Effector CD4-positive, alpha-beta T cell (primary cell): ENCODE measurements around the gene INTS6L.
"Not testable (repeated sequence)": the region's sequence is repeated elsewhere in the genome, so short reads cannot be mapped to it uniquely, and the experiment has no call there.

ENCODE experiments used
- DNase-seq: peaks from one replicate; pipeline ENCODE4 v3.0.0-alpha.2; 2020

Gene INTS6L

DNA sequence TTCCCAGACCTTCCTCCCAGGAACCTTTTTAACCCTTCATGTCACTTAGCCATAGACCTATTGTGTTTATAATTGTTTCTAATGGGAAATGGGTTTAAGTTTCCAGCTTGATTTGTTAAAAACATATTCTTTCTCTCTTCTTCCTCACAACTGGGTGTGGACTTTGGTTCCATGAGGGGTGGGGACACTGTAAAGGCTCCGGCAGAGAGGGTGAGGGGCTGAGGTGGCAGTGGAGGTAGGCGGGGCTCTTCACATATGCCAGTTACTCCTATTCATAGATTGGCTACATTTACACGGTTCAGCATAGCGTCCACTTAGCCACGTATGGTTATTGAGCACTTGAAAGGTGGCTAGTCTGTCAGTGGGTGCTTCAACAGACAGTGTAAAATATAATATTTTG, 7.8 kb downstream of the INTS6L start:
- no peak for DNase-seq

DNA sequence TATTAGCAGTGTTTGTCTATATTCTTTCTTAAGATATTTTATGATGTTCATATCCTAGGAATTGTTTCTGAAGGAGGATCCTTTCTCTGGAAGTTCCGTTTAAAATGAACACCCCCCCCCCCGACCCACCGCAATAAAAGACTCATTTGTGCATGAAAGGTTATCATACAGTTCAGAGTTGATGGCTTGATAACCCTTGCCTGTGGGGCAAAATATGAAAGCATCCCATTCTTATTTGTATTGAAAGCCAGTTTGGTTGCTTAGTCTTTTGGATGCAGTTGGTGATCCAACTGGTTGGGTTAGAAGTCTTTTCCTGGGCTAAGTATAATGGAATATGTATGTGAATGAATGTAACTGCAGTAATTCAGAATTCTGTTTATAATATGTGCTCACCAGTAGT, 8.3 kb downstream of the INTS6L start:
- no peak for DNase-seq

DNA sequence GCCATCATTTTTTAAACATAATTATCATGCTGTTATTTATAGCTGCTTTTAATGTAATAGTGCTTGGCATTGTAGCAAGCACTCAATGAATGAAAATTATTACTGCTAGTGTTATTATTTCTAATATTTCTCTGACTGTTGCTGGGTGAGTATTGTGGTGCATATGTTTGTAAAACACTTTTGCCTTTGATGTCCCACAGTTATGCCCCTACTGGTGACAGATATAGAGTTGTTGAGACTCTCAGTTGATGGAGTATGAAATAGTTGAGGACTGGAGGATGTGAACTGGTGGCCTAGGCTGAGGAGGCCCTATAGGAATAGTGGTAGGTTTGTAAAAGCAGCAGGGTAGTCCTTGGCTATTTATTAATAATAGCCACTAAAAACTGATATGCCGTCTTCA, 9.6 kb downstream of the INTS6L start:
- DNase-seq: no peak

DNA sequence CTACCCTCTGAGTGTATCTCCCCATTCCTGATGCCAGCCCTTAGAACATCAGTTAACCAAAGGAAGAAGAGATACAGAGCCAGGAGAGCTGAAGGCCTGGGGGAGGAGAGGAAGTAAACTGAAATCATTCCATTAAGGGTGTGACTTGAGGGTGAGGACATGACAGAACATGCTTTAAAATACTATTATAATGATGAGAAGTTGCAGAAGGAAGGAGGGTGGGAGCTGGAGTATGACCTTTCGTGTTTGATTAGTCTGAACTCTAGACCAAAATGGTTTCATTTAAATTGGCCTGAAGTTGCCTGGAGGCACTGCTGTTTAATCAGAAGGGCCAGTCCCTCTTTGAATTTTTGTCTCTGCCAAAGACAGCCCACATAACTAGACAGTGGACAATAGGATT, 11.4 kb downstream of the INTS6L start:
- DNase-seq: no peak

DNA sequence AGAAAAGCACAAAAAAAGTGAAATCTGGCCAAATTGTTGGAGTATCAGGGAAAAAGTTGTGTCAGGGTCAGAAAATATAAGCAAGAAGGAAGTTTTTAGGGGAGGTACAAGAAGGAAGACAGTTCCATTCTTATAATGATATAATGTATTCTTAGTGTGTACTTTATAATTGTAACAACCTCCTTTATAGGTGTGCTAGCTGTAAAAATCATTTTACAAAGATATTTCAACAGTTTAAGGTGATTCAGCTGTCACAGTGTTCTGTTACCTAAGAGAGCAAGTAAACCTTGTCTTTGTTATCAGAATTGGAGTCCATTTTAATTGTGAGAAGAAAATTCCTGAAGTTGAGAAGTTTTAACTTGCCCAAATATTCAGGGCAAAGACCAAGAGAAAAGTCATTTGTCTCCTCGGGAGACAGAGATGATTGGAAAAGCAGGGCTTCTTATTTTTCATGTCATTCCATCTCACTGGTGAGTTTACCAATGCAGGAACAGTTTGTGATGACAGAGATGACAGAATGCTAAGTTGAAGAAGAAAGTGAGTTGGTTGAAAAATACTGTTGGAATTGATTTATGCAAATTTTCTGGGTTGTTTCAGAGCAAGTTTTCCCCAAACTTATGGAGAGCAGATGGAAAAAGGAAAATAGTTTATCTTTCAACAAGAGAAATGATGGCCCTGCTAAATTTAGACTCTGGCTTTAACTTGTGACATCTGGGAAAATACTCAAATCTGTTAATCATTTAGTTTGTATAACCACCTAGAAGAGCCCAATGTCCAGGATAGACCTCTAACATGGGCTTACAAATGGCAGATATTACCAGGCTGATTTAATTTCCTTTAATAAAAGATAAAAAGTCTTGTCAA, 14.8 kb downstream of the INTS6L start:
- no peak for DNase-seq

DNA sequence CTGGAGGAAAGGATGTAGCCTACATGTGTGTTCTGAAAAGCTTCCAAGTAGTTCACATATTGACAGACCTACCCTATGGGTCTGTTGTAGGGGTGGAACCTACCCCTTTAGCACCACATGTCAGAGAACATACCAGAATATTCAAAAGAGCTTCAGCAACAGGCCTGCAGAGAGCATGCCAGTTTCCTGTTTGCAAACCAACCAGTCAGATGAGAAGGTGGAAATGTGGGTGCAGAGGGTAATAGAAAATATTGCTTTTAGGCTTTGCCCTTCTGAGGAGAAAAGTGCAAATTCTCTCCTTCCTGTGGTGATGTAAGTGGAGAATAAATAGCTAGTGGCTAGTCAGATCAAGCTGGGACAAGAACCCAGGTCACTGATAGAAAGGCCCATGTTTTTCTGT, 16.4 kb downstream of the INTS6L start:
- DNase-seq: no peak

DNA sequence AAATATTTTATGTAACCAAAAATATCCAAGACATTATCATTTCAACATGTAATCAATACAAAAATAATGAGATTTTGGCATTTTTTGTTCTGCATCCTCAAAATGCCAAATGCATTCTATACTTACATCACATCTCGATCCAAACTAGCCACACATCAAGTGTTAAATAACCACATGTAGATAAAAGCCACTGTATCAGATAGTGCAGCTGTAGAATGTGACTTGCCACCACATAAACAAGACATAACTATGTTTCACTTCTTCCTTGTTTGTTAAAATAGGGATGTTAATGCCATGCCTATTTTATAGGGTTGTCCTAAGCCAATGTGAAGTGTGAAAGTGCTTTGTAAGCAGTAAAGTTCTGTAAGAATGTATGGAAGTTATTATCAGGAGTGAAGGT, 20.9 kb downstream of the INTS6L start:
- DNase-seq: no peak

DNA sequence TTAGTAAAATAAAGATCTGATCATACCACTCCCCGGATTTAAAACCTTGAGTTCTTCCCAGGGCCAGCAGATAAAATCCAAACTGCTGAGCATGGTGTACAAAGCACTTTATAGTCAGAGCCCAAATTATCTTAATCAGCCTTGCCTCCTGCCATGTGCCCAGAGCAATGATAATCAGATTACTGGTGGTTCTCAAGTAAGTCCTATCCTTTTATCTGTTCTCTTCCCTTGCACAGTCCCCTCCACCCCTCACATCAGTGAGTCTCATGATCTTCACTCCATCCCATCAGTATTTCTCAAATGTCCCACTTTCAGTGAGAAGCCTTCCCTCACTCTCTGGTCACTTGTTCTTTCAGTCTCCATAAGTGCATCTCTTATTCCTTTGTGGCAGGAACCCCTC, 22.7 kb downstream of the INTS6L start:
- DNase-seq: no peak

DNA sequence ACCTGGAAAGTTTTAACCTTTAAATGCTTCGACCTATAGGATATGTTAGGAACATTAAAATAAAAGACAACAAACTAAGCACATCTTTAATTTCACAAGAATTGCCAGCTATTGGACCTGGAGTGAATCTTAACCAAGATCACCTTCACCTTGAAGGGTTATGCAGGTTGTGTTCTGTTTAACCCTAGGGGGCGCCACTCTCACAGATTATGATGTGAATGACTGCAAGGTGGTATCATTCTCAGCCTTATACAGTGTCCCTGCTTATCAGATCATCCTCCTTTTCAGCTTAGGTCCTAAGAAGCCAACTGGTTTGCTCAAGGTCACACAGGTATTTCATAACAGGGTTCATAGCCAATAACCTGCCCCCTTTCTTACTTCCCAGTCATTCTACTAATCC, 23.5 kb downstream of the INTS6L start:
- no peak for DNase-seq

DNA sequence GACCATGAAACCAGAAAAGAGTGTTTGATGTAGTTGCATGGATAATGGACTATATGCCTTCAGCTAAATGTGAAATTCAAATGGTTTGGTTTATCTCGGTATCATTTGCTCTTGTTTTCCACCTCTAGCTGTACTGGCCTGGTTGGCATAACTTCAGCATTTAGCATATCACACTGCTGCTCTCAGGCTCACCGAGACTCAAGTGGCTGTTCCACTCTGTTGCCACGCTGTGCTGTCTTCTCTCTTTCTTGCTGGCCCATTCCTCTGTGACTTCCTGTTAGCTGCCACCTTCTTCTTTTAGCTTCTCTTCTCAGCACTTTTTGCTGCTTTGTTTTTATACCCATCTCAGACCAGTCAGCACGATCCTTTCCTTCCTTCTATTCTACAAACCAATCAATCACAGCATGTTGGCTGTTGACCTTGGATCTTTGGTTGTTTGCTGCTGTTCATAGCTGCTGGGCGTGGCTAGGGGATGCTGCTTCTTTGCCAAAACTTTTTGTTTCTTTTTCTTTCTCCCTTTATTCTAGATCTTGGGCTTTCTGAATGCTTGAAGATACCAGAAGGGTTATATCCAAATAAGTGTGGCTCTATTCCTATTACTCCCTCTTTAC, 24.0 kb downstream of the INTS6L start:
- DNase-seq: no peak

DNA sequence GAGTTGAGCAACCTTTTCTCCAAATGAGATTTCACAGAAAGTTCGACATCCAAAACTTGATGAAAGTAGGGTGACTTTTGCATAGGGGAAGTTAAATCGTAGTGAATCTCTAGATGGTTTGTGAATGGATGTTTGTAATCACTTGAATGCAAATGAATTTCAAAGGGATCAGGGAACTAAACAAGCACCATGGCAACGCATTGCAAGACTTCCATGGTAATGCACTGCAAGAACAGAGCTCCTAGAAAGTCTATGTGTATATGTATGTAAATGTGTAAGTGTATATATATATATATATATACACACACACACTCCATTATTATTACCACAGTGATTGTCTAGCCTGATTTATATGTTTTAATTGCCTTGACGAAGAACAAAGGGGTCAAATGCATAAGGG, 27.3 kb downstream of the INTS6L start:
- DNase-seq: no peak

DNA sequence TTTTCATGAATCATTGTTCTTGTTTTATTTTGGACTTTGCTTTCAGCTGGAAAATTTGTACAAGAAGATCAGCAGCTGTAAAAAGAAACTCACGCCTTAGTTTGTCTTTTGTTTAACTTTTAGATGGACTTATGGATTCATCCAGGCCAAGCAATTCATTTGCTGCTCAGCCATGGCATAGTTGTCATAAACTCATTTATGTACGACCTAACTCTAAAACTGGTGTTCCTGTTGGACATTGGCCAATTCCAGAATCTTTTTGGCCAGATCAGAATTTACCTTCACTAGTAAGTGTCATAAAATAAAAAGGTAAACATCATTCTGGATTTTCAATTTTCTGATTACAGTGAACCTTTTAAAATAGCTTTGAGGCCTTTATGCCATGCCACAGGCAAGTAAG, 29.1 kb downstream of the INTS6L start:
- no peak for DNase-seq

DNA sequence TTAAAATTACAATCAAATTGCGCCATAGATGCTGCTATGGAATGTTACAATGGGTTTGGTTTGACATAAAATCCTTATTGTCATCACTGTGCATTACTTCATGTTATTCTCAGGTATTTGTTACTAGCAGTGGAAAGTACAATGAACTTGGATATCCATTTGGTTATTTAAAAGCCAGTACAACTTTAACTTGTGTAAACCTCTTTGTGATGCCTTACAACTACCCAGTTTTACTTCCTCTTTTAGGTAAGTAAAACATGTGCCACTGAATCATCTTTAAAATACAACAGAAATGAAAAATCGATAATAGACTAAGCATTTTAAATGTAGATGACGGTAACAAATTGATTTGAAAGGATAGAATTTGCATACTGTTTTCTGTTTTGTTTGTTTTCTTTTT, 35.6 kb downstream of the INTS6L start:
- DNase-seq: no peak

DNA sequence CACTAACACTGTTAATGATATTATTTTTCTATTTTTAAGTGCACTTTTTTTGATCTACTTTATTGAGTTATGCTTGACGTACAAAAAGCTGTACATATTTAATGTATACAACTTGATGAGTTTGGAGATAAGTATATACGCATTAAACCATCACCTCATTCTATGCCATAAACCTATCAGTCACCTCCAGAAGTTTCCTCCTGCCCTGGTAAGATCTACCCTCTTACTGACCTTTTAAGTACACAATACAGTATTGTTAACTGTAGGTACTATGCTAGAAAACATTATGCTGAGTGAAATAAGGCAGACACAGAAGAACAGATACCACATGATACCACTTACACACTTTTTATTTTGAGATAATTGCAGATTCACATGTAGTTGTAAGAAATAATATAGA, 36.9 kb downstream of the INTS6L start:
- no peak for DNase-seq

DNA sequence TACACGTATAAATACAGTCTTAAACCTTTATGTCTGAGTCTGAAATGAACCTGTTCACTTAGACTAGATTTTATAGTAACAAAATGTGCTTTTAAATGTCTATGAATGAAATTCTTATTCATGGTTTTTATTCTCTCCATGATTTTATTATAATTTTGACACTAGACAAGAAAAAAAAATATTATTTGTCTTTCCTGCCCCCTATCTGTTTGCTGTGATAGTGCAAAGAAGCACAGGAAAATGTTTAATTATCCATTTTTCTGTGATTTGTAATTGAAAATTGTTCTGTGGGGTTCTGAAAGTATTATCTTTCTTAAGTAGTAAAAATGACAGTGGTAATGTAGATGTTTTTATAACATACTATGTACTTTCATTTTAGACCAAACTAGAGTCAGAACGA, 52.0 kb downstream of the INTS6L start:
- no peak for DNase-seq

DNA sequence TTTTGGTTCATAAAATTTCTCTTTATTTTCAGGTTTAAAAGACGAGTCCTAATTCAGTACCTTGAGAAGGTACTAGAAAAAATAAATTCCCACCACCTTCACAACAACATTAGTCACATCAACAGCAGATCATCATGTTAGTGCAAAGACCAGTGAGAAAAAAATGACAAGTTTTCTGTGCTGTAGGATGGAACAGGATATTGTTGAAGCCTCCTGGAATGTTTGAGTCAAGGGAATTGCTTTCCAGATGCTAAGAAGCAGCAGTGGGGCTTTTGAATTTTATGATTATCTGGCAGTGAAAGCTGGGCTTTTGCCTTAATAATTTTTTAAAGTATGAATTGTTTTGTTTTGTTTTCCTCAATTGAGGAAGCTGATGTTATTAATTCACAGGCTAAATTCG, 61.0 kb downstream of the INTS6L start:
- DNase-seq: no peak

DNA sequence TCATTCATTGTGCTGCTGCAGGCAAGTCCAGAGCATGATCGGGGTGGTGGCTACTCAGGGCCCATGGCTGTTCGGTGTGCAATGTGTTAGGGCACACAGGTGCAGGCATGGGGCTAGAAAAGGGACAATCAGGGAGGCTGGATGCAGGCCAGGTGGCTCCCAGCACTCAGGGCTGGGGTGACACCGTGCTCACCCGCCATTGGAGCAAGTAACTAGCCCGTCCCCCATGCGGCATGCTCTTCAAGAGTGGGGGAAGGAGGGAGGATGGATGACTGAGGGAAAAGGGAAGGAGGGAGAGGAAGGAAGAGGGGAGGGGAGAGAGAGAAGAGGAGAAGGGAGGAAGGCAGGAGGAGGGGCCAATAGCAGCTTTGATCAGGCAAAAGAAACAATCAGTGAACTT, 64.7 kb downstream of the INTS6L start:
- no peak for DNase-seq

DNA sequence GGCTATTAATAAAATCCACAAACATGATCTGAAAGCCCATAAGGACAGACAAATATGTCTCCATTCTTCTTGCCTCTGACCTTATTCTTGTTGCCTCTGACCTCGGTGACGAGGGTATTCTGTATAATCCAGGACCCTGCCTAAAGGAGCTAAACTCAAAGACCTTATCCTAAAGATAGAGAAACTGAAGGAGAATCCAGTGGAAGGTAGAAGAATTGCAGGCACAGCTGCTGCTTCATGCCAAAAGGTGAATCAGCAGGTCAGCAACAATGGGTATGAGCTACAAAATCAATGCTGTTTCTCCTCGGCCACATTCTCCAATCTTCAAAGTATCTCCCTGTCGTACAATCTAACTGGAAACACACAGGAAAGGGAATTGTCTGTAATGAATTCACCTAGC, 71.4 kb downstream of the INTS6L start:
- no peak for DNase-seq

DNA sequence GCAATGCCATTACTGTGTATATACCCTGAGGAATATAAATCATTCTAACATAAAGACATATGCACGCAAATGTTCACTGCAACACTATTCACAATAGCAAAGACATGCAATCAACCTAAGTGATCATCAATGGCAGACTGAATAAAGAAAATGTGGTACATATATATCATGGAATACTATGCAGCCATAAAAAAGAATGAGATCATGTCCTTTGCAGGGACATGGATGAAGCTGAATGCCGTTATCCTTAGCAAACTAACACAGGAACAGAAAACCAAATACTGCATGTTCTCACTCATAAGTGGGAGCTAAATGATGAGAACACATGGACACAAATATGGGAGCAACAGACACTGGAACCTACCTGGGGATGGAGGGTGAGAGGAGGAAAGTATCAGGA, 73.6 kb downstream of the INTS6L start:
- DNase-seq: not testable (repeated sequence)

DNA sequence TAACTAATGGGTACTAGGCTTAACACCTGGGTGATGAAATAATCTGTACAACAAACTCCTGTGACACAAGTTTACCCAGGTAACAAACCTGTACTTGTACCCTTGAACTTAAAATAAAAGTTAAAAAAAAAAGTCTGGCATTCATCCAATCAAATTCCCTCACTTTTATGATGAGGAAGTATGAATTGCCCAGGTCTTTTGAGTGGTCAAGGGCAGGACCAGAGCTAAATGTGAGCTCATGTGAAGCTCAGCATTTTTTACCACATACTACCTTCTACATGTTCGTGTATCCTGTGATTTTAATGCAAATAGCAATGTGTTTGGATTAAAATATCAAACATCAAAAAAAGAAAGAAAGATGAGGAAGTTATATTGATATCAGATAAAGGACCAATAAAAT, 74.0 kb downstream of the INTS6L start:
- DNase-seq: not testable (repeated sequence)

DNA sequence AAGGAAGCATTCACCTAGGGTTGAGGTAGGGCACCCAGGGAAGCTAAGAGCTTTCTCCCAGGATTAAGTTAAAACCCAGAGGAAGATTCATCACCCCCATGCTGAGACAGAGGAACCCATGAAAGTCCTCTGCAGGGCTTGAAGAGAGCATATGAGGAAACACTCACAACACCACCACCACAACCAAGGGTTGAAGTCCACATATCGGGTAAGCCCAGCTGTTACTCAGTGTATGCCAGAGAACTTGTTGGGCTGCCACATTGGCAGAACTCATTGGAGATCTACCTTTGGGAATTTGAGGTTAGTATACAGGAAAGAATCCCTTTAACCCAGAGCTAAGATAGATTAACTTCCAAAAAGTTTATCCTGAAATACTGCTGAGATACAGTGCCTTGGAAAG, 75.1 kb downstream of the INTS6L start:
- no peak for DNase-seq

DNA sequence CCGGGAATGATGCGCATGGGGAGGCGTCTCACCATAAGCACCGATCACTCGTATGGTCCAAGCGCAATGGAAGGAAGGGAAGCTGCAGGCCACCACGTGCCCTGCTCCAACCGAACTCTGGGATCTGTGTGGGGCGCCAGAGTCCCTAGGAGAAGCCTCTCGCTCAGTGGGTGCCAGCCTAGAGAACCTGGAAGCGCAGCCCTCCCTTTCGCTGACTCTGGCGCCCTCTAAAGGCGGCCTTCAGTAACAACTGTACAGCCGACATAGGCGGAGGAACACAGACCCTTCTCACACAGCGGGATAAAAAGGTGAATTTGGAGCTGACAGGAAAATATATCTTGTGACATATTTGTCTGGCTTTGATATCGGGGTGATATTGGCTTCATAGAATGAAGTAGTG, 76.0 kb downstream of the INTS6L start:
- peak; percentile 27 for DNase-seq

DNA sequence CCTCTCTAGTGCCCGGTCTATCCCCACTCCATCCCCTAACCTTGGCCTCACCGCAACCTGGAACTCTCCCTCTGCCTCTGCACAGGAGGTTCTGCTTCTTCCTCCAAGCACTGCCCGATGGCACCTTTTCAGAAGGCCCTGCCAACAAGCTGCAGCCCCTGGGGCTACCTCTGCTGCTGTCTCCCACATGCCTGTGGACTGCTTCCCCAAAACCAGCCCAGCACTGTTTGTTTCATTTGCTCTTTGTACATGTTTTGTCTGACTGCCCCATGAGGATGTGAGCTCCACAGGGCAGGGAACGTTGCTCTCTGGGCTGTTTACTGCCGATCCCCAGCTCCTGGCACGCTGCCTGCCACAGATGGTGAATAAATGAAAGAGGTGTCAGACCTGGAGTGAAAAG, 85.4 kb downstream of the INTS6L start:
- no peak for DNase-seq

DNA sequence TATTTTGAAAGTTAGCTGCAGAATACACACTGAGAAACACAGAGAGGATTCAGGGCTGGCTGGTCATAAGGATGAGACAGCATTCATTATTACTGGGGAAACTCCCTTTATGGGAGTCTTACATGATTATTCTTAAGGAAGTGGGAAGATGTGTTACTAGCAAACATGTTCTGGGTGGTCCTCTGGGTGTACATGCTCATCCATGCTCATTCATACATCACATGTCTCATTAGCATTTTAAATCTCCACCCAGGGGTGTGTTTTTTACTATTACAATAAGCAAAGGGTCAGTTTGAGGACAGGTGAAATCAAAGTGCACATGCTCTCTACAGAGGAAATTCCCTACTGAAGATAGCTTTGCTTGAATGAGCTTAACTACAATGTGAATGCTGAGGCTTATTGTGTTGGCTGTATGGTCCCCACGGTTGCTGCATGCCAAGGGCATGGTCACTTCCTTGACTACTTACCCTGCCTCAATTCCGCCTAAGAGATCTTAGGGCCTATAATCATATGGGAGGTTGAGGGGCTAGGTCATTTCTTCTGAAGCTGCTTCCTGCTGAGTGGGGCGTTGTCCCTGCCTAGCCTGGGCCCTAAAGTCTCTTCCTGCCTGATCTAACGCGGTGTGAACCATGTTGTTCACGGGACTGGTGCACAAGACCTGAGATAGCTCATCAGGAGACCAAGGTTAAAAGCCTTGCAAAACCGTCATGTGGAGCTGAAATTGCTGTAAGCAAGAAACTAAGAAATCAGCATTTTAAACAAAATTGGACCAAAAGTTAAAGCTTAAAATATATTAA, 104.1 kb downstream of the INTS6L start:
- not testable (repeated sequence) for DNase-seq
